ENCODE results near the gene ADCY9.
A peak's percentile ranks its signal among the peaks of the same experiment; 100 is the strongest.

The ADCY9 gene

GRCh38 chr16:4123616-4124300 is 7.5 kb upstream of the ADCY9 start:
- DNase-seq (ENCODE audit: low read depth): no peak

- DNase-seq (ENCODE audit: low read depth): no peak
These were observed 3.9 kb upstream of the ADCY9 start for GRCh38 chr16:4120176-4120575.

- no peak for DNase-seq (ENCODE audit: low read depth)
These were observed 972 bp upstream of the ADCY9 start for GRCh38 chr16:4117250-4117578.

- no peak for DNase-seq (ENCODE audit: low read depth)
These were observed 308 bp downstream of the ADCY9 start for GRCh38 chr16:4115949-4116318.

- peak; percentile 21 for DNase-seq (ENCODE audit: low read depth)
These were observed 863 bp downstream of the ADCY9 start for GRCh38 chr16:4115209-4115948.

- DNase-seq (ENCODE audit: low read depth): no peak
These were observed 1.7 kb downstream of the ADCY9 start for GRCh38 chr16:4114257-4115208.

GRCh38 chr16:4113358-4114256 is 2.6 kb downstream of the ADCY9 start:
- no peak for DNase-seq (ENCODE audit: low read depth)

- no peak for DNase-seq (ENCODE audit: low read depth)
These were observed 4.2 kb downstream of the ADCY9 start for GRCh38 chr16:4111748-4112696.

- no peak for DNase-seq (ENCODE audit: low read depth)
These were observed 5.6 kb downstream of the ADCY9 start for GRCh38 chr16:4110680-4111079.

- DNase-seq (ENCODE audit: low read depth): no peak
These were observed 6.2 kb downstream of the ADCY9 start for GRCh38 chr16:4110065-4110464.

- no peak for DNase-seq (ENCODE audit: low read depth)
These were observed 6.9 kb downstream of the ADCY9 start for GRCh38 chr16:4109250-4109736.

GRCh38 chr16:4106516-4106915 is 9.7 kb downstream of the ADCY9 start:
- no peak for DNase-seq (ENCODE audit: low read depth)

GRCh38 chr16:4105848-4106247 is 10.4 kb downstream of the ADCY9 start:
- no peak for DNase-seq (ENCODE audit: low read depth)

GRCh38 chr16:4103745-4104144 is 12.5 kb downstream of the ADCY9 start:
- DNase-seq (ENCODE audit: low read depth): no peak

- no peak for DNase-seq (ENCODE audit: low read depth)
These were observed 14.6 kb downstream of the ADCY9 start for GRCh38 chr16:4101421-4102219.

GRCh38 chr16:4098501-4098900 is 17.7 kb downstream of the ADCY9 start:
- no peak for DNase-seq (ENCODE audit: low read depth)

GRCh38 chr16:4097826-4098240 is 18.4 kb downstream of the ADCY9 start:
- DNase-seq (ENCODE audit: low read depth): no peak

GRCh38 chr16:4096509-4096908 is 19.7 kb downstream of the ADCY9 start:
- DNase-seq (ENCODE audit: low read depth): no peak

GRCh38 chr16:4094127-4094773 is 22.0 kb downstream of the ADCY9 start:
- no peak for DNase-seq (ENCODE audit: low read depth)

All from activated T-helper 1 cell treated with Interleukin-2 at 50 U/mL for 16 hours (primary cell).